ENCODE measurements around the gene TAS2R60. TPM values are rescaled to one million over a fixed set of nuclear protein-coding genes. Genes with fewer than 3 reads are reported as not detected.

TAS2R60 gene
- total and polyA plus RNA-seq, 2 of the 8 experiments (the other 6 are each of a cell fraction or from before 2014, with no cell fraction given), result 0.15 to 0.32 TPM

GRCh38 chr7:143394068-143394467, 49.2 kb upstream of the TAS2R60 start:
- H3K4me1 ChIP-seq (replicated peaks in 1 of 4; ENCODE audit: control insufficient read depth in 3 of 4, insufficient read depth in 4 of 4, low read length in 3 of 4), result no peaks in the 10 kb centered on the region; a peak in 1 of 7 replicates
- H4K5ac ChIP-seq (ENCODE audit: insufficient read length, low read depth, low read length), result no peak overlapping the region
- H3K4ac ChIP-seq (replicated peaks; ENCODE audit: insufficient read length, low read depth, low read length), result no peak overlapping the region
- FAIRE-seq (no peak), DNase-seq (ENCODE audit: low read depth in 1 of 2, low spot score in 2 of 2) (no peak)
- no peak overlapping the region for H2BK12ac ChIP-seq (ENCODE audit: low read depth, low read length)
- H3K79me1 ChIP-seq (ENCODE audit: low read depth, low read length), result peaks cover 6% of the 10 kb centered on the region
- H3K23ac ChIP-seq (ENCODE audit: insufficient read length), result no peak overlapping the region
- no peak overlapping the region for H3K9ac ChIP-seq (replicated peaks in 1 of 4; ENCODE audit: extremely low read depth in 1 of 4, low read depth in 3 of 4, low read length in 3 of 4)
- no peak overlapping the region for H2AFZ ChIP-seq (ENCODE audit: low read length)
- no peak overlapping the region for H2AK5ac ChIP-seq (ENCODE audit: low read depth, low read length)
- no peaks in the 10 kb centered on the region for H3K9me3 ChIP-seq (ENCODE audit: insufficient read depth in 2 of 2, low read depth in 1 of 2, low read length in 1 of 2)
- H2BK120ac ChIP-seq (replicated peaks; ENCODE audit: low read depth, low read length), result no peak overlapping the region
- ChIA-PET POLR2A (ENCODE audit: partially characterized antibody) (interaction anchor here (1.2 to 25.2 kb wide), 6 partner anchors 9 to 38 kb away, joined by 3 to 518 read pairs (median 24); partner anchors contain the start of genes EPHA1, FAM131B and ZYX), CTCF (ENCODE audit: partially characterized antibody) (interaction anchor here (0.9 to 23.5 kb wide), 8 partner anchors 12 to 111 kb away, joined by 3 to 359 read pairs (median 12); partner anchors contain the start of genes EPHA1 and ZYX)
- no peak overlapping the region for H4K91ac ChIP-seq (replicated peaks; ENCODE audit: insufficient read length, low read length)
- no peak overlapping the region for H3K4me2 ChIP-seq (ENCODE audit: insufficient read depth in 1 of 2, low read depth in 2 of 2, low read length in 2 of 2)
- H3K36me3 ChIP-seq (ENCODE audit: control insufficient read depth in 2 of 4, insufficient read depth in 4 of 4, low read length in 3 of 4), result peaks cover 45 to 94% (median 89%) of the 10 kb centered on the region in 4 experiments
- no peak overlapping the region for H3K56ac ChIP-seq (replicated peaks; ENCODE audit: insufficient read length, low read depth, low read length)
- no peaks in the 10 kb centered on the region for H3K23me2 ChIP-seq (ENCODE audit: low read depth, low read length)
- no peak overlapping the region for H3K4me3 ChIP-seq (ENCODE audit: extremely low read depth in 1 of 4, insufficient read depth in 2 of 4, low read depth in 3 of 4, low read length in 4 of 4)
- WGBS, 2 experiments (ENCODE audit: extremely low coverage in 1 of 2, insufficient coverage in 1 of 2, insufficient read length in 1 of 2, insufficient replicate concordance in 2 of 2, low coverage in 1 of 2, low lambda C conversion rate in 2 of 2, missing lambda C conversion rate in 1 of 2), result 95% methylated on average over 6 of the region's 6 CpGs; no CpG with 5 or more reads in 1 of the 2 experiments
- H2BK15ac ChIP-seq (ENCODE audit: low read length), result no peak overlapping the region
- no peak overlapping the region for H2BK5ac ChIP-seq (ENCODE audit: low read depth, low read length)
- no peaks in the 10 kb centered on the region for H3K27me3 ChIP-seq (replicated peaks in 1 of 4; ENCODE audit: control insufficient read depth in 3 of 4, extremely low read depth in 1 of 4, insufficient read depth in 3 of 4, low read length in 3 of 4)
- H3K79me2 ChIP-seq (ENCODE audit: control insufficient read depth in 1 of 2, insufficient read depth in 2 of 2, low read length in 2 of 2), result no peaks in the 10 kb centered on the region
- H3K18ac ChIP-seq (ENCODE audit: extremely low read depth, low read length), result no peak overlapping the region
- TF ChIP-seq POLR2AphosphoS5 (IDR thresholded peaks at IDR 0.05; ENCODE audit: low read depth, low read length) (peak; percentile 58; the same call in 1 of the 2 replicates), POLR2A (IDR thresholded peaks at IDR 0.05; ENCODE audit: control extremely low read depth in 1 of 2, low read depth in 2 of 2, low read length in 2 of 2) (peak in 1 of 2 experiments; percentile 42; a peak in 1 of 3 replicates), SAP30 (IDR thresholded peaks at IDR 0.05; ENCODE audit: insufficient read depth, insufficient replicate concordance, low read length) (no peak)
- H4K8ac ChIP-seq (ENCODE audit: extremely low read depth, insufficient read depth, low read length), result no peak overlapping the region
- H3K14ac ChIP-seq (ENCODE audit: insufficient read length), result no peak overlapping the region
- H3K27ac ChIP-seq (ENCODE audit: low read depth, low read length), result no peak overlapping the region
- peaks cover 29 to 43% of the 10 kb centered on the region in 2 experiments for H4K20me1 ChIP-seq (replicated peaks in 1 of 2; ENCODE audit: control insufficient read depth in 1 of 2, insufficient read depth in 2 of 2, low read length in 2 of 2)
- H2BK20ac ChIP-seq (ENCODE audit: low read length), result no peak overlapping the region
